Mesothelial cell of epicardium (in vitro differentiated cells): ENCODE measurements around the gene NAALADL2. TPM values are rescaled to one million over a fixed set of nuclear protein-coding genes. Genes with fewer than 3 reads are reported as not detected.

Source experiments
- DNase-seq, 2 experiments: peaks; one replicate each; pipeline ENCODE4 v3.0.0; 2021; ENCODE audit warnings: low spot score in 2 of 2; ENCODE audit not compliant: unreplicated experiment in 2 of 2
- H3K27ac Mint-ChIP-seq: 2 replicates; pipeline ENCODE4 v1.8.0; 2021; ENCODE audit warnings: mixed read lengths
- H3K27me3 Mint-ChIP-seq: 2 replicates; pipeline ENCODE4 v1.8.0; 2021; ENCODE audit warnings: low read depth, mixed read lengths
- H3K36me3 Mint-ChIP-seq: 2 replicates; pipeline ENCODE4 v1.8.0; 2021; ENCODE audit warnings: mixed read lengths
- H3K4me1 Mint-ChIP-seq: 2 replicates; pipeline ENCODE4 v1.8.0; 2021; ENCODE audit warnings: mixed read lengths
- H3K4me3 Mint-ChIP-seq: 2 replicates; pipeline ENCODE4 v1.8.0; 2021; ENCODE audit warnings: mild to moderate bottlenecking, moderate library complexity, mixed read lengths
- H3K9me3 Mint-ChIP-seq: 2 replicates; pipeline ENCODE4 v1.8.0; 2021; ENCODE audit warnings: mixed read lengths
- CTCF ChIP-seq: fragments of 200-600 bp; sonication (generic); IDR thresholded peaks from one replicate; pipeline ENCODE4 v1.5.0; 2021; ENCODE audit warnings: antibody characterized with exemption; ENCODE audit not compliant: unreplicated experiment
- total RNA-seq: library from RNA; stranded (reverse); gene quantifications from 3 replicates; pipeline ENCODE4 v1.2.1, GENCODE V29; 2021

The NAALADL2 gene
- total RNA-seq, 1 donor from 2014 or later, result 27.9 TPM

DNA sequence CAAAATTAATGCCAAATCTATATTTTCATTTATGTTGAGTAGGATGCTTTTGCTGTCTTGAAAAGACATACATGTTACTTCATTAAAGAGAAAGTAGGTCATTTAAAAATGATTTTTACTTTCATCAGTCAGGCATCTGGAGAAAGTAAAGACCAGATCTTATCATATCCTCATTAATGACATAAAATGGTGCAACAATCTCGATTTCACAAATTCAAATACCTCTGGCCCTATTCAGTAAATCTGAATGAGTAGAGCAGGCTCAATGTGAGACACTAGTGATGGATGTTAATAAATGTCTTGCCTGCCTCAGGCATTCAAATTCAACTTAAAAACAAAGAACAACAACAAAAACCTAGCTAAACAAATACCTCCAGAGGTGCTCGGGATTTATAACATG lies 714.1 kb downstream of the NAALADL2 start:
- Mint-ChIP-seq H3K27ac (no peak overlapping the region), H3K36me3 (no peaks in the 10 kb centered on the region), H3K4me1 (peaks cover 6% of the 10 kb centered on the region), H3K9me3 (peaks cover 3% of the 10 kb centered on the region), H3K4me3 (no peak overlapping the region), H3K27me3 (no peaks in the 10 kb centered on the region)
- TF ChIP-seq CTCF, result no peak
- DNase-seq, result no peak

DNA sequence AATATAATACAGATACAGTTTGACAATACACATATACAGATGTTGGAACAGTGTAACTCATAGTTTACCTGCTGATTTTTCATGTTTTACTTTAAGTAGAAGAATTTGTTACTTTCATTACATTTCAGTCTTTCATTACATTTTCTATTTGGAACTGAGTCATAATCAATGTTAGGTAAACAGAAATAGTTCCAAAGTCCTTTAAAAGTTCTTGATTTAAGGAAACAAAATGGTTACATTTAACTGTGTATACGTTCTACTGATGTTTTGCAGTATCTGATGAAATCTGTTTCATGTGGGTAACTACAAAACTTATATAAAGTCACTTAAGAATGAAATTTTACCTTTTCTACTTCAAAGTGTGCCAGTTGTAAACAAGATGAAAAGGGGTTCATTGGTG lies 721.2 kb downstream of the NAALADL2 start:
- no peak overlapping the region for H3K27ac Mint-ChIP-seq
- TF ChIP-seq CTCF, result no peak
- no peak overlapping the region for H3K4me3 Mint-ChIP-seq
- no peak for DNase-seq
- no peaks in the 10 kb centered on the region for H3K4me1 Mint-ChIP-seq
- H3K9me3 Mint-ChIP-seq, result no peaks in the 10 kb centered on the region
- H3K27me3 Mint-ChIP-seq, result no peaks in the 10 kb centered on the region
- H3K36me3 Mint-ChIP-seq, result no peaks in the 10 kb centered on the region

DNA sequence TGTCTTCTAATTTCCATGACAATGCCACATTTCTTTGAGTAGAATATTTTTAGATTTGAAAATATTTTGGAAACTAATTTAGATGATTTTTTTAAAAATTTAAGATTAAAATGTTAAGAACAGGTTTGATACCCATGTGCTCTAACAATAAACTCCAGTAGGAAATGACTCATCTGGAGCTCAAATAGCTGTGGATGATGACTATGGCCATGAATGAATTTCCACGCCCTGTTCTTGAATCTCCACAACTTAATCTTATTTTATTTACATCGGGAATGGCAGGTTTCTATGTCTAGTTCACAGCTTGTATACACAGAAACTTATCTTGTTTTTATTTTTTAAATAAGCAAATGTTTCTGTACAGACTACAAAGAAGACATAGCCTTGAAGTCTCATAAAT lies 726.8 kb downstream of the NAALADL2 start:
- no peak for DNase-seq
- H3K4me3 Mint-ChIP-seq, result no peak overlapping the region
- peaks cover 3% of the 10 kb centered on the region for H3K9me3 Mint-ChIP-seq
- no peak for TF ChIP-seq CTCF
- H3K27ac Mint-ChIP-seq, result no peak overlapping the region
- no peaks in the 10 kb centered on the region for H3K36me3 Mint-ChIP-seq
- no peaks in the 10 kb centered on the region for H3K27me3 Mint-ChIP-seq
- H3K4me1 Mint-ChIP-seq, result peaks cover 6% of the 10 kb centered on the region

- no peak for TF ChIP-seq CTCF
- DNase-seq, result no peak
- Mint-ChIP-seq H3K27ac (no peak overlapping the region), H3K9me3 (peaks cover 23% of the 10 kb centered on the region), H3K27me3 (no peaks in the 10 kb centered on the region), H3K4me1 (peaks cover 7% of the 10 kb centered on the region), H3K36me3 (peaks cover 15% of the 10 kb centered on the region), H3K4me3 (no peak overlapping the region)
These were observed 731.6 kb downstream of the NAALADL2 start for GRCh38 chr3:175590745-175591144.

GRCh38 chr3:175591375-175591774 lies 732.2 kb downstream of the NAALADL2 start:
- Mint-ChIP-seq H3K27ac (no peak overlapping the region), H3K4me3 (no peak overlapping the region), H3K9me3 (peaks cover 23% of the 10 kb centered on the region), H3K27me3 (no peaks in the 10 kb centered on the region), H3K4me1 (peaks cover 8% of the 10 kb centered on the region), H3K36me3 (peaks cover 15% of the 10 kb centered on the region)
- no peak for DNase-seq
- no peak for TF ChIP-seq CTCF

DNA sequence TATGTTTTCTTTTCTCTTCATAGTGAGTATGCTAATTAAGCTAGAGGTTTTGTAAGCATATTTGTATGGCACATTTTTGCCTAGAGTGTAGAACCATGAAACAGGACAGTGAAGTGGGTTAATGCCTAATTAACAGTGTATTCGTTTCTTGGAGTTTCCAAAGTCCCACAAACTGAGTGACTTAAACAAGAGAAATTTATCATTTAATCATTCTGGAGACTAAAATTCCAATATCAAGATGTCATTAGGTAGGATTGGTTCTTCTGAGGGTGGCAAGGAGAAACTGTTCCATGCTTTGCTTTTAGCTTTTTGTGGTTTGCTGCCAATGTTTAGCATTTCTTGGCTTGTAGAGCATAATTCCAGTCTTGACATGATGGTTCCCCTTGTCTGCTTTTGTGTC lies 734.2 kb downstream of the NAALADL2 start:
- Mint-ChIP-seq H3K27me3 (no peaks in the 10 kb centered on the region), H3K4me1 (peaks cover 11% of the 10 kb centered on the region), H3K9me3 (peaks cover 20% of the 10 kb centered on the region), H3K36me3 (peaks cover 15% of the 10 kb centered on the region), H3K4me3 (no peak overlapping the region), H3K27ac (no peak overlapping the region)
- no peak for DNase-seq
- no peak for TF ChIP-seq CTCF
